Mononuclear cell (primary cell): Measurements from ENCODE around the gene COPS6. TPM values are rescaled to one million over a fixed set of nuclear protein-coding genes. Genes with fewer than 3 reads are reported as not detected.

ENCODE experiments used
- H3K27me3 ChIP-seq: 2 replicates; pipeline ENCODE4 v1.6.0; 2011; ENCODE audit warnings: low read length, control low read depth; ENCODE audit not compliant: insufficient read depth
- H3K4me1 ChIP-seq: 2 replicates; pipeline ENCODE4 v1.5.1; 2011; ENCODE audit warnings: mild to moderate bottlenecking, low read length, control low read depth; ENCODE audit not compliant: insufficient read depth
- H3K4me3 ChIP-seq: 2 replicates; pipeline ENCODE4 v1.5.1; 2011; ENCODE audit warnings: mild to moderate bottlenecking, low read length, moderate library complexity
- H3K9me3 ChIP-seq: 2 replicates; pipeline ENCODE4 v1.5.1; 2011; ENCODE audit warnings: low read depth, mild to moderate bottlenecking, control low read depth, low read length
- total RNA-seq: library from RNA; depleted of rRNA; stranded (reverse); fragments of >200 nt; gene quantifications from one replicate; pipeline ENCODE4 v1.2.3, GENCODE V29; 2012

COPS6 gene
- total RNA-seq, result 18.4 TPM

GRCh38 chr7:100088621-100089457 lies at the start of gene COPS6:
Gene COPS6, plus strand, starts transcription at chr7:100088969. Its CDS starts 22 bp downstream, at chr7:100088991.
- H3K4me1 ChIP-seq, result peaks cover 25% of the 10 kb centered on the region
- peak within 1 kb of the TSS; percentile 86 for H3K4me3 ChIP-seq
- H3K9me3 ChIP-seq, result no peaks in the 10 kb centered on the region
- H3K27me3 ChIP-seq, result no peaks in the 10 kb centered on the region

GRCh38 chr7:100040575-100040974 lies 48.2 kb upstream of the COPS6 start:
- Histone ChIP-seq H3K4me1 (peaks cover 3% of the 10 kb centered on the region), H3K4me3 (no peak overlapping the region), H3K27me3 (no peaks in the 10 kb centered on the region), H3K9me3 (no peaks in the 10 kb centered on the region)

- no peaks in the 10 kb centered on the region for H3K9me3 ChIP-seq
- peaks cover 7% of the 10 kb centered on the region for H3K4me1 ChIP-seq
- H3K27me3 ChIP-seq, result no peaks in the 10 kb centered on the region
- H3K4me3 ChIP-seq, result no peak overlapping the region
Measured at GRCh38 chr7:100044718-100045117, 44.1 kb upstream of the COPS6 start.

GRCh38 chr7:100048680-100049079 lies 40.1 kb upstream of the COPS6 start:
- H3K27me3 ChIP-seq, result no peaks in the 10 kb centered on the region
- H3K9me3 ChIP-seq, result no peaks in the 10 kb centered on the region
- peaks cover 15% of the 10 kb centered on the region for H3K4me1 ChIP-seq
- H3K4me3 ChIP-seq, result no peak overlapping the region

- H3K9me3 ChIP-seq, result no peaks in the 10 kb centered on the region
- peaks cover 15% of the 10 kb centered on the region for H3K4me1 ChIP-seq
- H3K27me3 ChIP-seq, result no peaks in the 10 kb centered on the region
- H3K4me3 ChIP-seq, result peak within 1 kb of the TSS; percentile 95
Measured at GRCh38 chr7:100049441-100050291, 39.1 kb upstream of the COPS6 start, which contains the start of gene ZSCAN21. Gene ZSCAN21, plus strand, starts transcription at chr7:100049774. Its CDS starts 7,233 bp downstream, at chr7:100057007.

GRCh38 chr7:100051611-100052010 lies 37.2 kb upstream of the COPS6 start:
- Histone ChIP-seq H3K9me3 (no peaks in the 10 kb centered on the region), H3K27me3 (no peaks in the 10 kb centered on the region), H3K4me3 (no peak overlapping the region), H3K4me1 (peaks cover 12% of the 10 kb centered on the region)

- Histone ChIP-seq H3K4me3 (no peak overlapping the region), H3K4me1 (peaks cover 12% of the 10 kb centered on the region), H3K27me3 (no peaks in the 10 kb centered on the region), H3K9me3 (no peaks in the 10 kb centered on the region)
Measured at GRCh38 chr7:100053215-100053614, 35.6 kb upstream of the COPS6 start.

GRCh38 chr7:100057006-100057405 lies 31.8 kb upstream of the COPS6 start:
- H3K27me3 ChIP-seq, result no peaks in the 10 kb centered on the region

GRCh38 chr7:100059251-100059739 lies 29.5 kb upstream of the COPS6 start:
- Histone ChIP-seq H3K9me3 (no peaks in the 10 kb centered on the region), H3K4me1 (no peaks in the 10 kb centered on the region), H3K4me3 (no peak overlapping the region), H3K27me3 (no peaks in the 10 kb centered on the region)

More at GRCh38 chr7:100057006-100057405, 31.8 kb upstream of the COPS6 start:
- no peaks in the 10 kb centered on the region for H3K9me3 ChIP-seq
- no peaks in the 10 kb centered on the region for H3K4me1 ChIP-seq
- H3K4me3 ChIP-seq, result no peak overlapping the region

- no peaks in the 10 kb centered on the region for H3K4me1 ChIP-seq
- H3K9me3 ChIP-seq, result no peaks in the 10 kb centered on the region
- H3K27me3 ChIP-seq, result no peaks in the 10 kb centered on the region
- H3K4me3 ChIP-seq, result no peak overlapping the region
Measured at GRCh38 chr7:100061518-100062193, 27.1 kb upstream of the COPS6 start.

GRCh38 chr7:100063376-100063775 lies 25.4 kb upstream of the COPS6 start:
- H3K4me1 ChIP-seq, result no peaks in the 10 kb centered on the region
- H3K9me3 ChIP-seq, result no peaks in the 10 kb centered on the region
- no peaks in the 10 kb centered on the region for H3K27me3 ChIP-seq
- no peak overlapping the region for H3K4me3 ChIP-seq

GRCh38 chr7:100064162-100064561 lies 24.6 kb upstream of the COPS6 start:
- Histone ChIP-seq H3K9me3 (no peaks in the 10 kb centered on the region), H3K27me3 (no peaks in the 10 kb centered on the region), H3K4me1 (no peaks in the 10 kb centered on the region), H3K4me3 (no peak overlapping the region)

- H3K27me3 ChIP-seq, result no peaks in the 10 kb centered on the region
- peaks cover 3% of the 10 kb centered on the region for H3K9me3 ChIP-seq
- H3K4me3 ChIP-seq, result no peak overlapping the region
- no peaks in the 10 kb centered on the region for H3K4me1 ChIP-seq
Measured at GRCh38 chr7:100065452-100066186, 23.1 kb upstream of the COPS6 start.

- H3K4me1 ChIP-seq, result no peaks in the 10 kb centered on the region
- H3K9me3 ChIP-seq, result peaks cover 16% of the 10 kb centered on the region
- H3K27me3 ChIP-seq, result no peaks in the 10 kb centered on the region
- no peak overlapping the region for H3K4me3 ChIP-seq
Measured at GRCh38 chr7:100066953-100067352, 21.8 kb upstream of the COPS6 start.
